Stimulated activated memory B cell treated with anti-CD40 and anti-IgM and Interleukin-4, amounts not matched to agents 10 μg/mL and 1 μg/mL and 100 μg/mL, for 72 hours (primary cell): Measurements from ENCODE around the gene VPS13D.
A peak's percentile ranks its signal among the peaks of the same experiment; 100 is the strongest.

Experiments
- ATAC-seq: fragments of 150-1000 bp; cut with Tn5 transposase; 2 replicates; pipeline ENCODE4 v1.10.0; 2021
- H3K27ac Mint-ChIP-seq: one replicate; pipeline ENCODE4 v1.8.0; 2022; ENCODE audit warnings: mild to moderate bottlenecking, mixed read lengths
- H3K27me3 Mint-ChIP-seq: one replicate; pipeline ENCODE4 v1.8.0; 2022; ENCODE audit warnings: mixed read lengths
- H3K36me3 Mint-ChIP-seq: one replicate; pipeline ENCODE4 v1.8.0; 2022; ENCODE audit warnings: mixed read lengths
- H3K4me1 Mint-ChIP-seq: one replicate; pipeline ENCODE4 v1.8.0; 2022; ENCODE audit warnings: mixed read lengths
- H3K4me3 Mint-ChIP-seq: one replicate; pipeline ENCODE4 v1.8.0; 2022; ENCODE audit warnings: mild to moderate bottlenecking, moderate library complexity, mixed read lengths
- H3K9me3 Mint-ChIP-seq: one replicate; pipeline ENCODE4 v1.8.0; 2022; ENCODE audit warnings: mixed read lengths

VPS13D gene

DNA sequence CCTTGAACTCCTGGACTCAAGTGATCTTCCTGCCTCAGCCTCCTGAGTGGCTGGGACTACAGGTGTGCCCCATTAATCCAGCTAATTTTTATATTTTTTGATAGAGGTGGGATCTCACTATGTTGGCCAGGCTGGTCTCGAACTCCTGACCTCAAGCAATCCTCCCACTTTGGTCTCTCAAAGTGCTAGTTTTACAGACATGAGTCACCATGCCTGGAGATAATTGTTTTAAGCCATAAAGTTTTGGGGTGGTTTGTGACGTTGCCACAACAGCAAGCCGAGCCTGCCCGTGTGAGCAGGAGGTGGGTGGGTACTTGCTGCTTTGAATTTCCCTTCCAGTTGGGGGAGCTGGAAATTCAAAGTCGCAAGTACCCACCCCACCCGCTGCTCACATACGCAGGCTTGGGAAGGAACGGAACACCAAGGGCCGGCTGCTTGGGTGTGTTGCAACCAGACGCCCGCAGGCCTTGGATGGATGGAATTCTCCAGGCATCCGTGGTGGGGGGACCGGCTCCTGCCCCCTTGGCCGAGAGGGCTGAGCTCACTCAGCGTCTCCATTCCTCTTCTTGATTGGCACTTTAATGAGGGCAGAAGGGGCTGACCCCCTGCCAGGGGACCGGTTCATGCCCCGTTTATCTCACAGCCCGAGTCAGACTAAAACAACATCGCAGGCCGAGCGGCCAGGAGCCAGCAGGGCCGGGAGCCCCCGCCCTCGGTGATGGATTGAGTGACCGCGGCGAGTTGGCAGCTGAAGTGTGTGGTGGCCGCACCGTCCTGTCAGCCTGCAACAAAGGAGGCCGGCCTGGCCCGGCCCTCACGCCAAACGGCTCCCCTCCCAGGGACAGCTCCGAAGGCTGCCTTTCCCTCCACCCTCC lies 310.1 kb downstream of the VPS13D start:
- peak; percentile 16 for ATAC-seq
- peaks cover 24% of the 10 kb centered on the region for H3K36me3 Mint-ChIP-seq
- H3K4me3 Mint-ChIP-seq: no peak overlapping the region
- peaks cover 19% of the 10 kb centered on the region for H3K9me3 Mint-ChIP-seq
- no peaks in the 10 kb centered on the region for H3K4me1 Mint-ChIP-seq
- peaks cover 11% of the 10 kb centered on the region for H3K27me3 Mint-ChIP-seq
- H3K27ac Mint-ChIP-seq: no peak overlapping the region

DNA sequence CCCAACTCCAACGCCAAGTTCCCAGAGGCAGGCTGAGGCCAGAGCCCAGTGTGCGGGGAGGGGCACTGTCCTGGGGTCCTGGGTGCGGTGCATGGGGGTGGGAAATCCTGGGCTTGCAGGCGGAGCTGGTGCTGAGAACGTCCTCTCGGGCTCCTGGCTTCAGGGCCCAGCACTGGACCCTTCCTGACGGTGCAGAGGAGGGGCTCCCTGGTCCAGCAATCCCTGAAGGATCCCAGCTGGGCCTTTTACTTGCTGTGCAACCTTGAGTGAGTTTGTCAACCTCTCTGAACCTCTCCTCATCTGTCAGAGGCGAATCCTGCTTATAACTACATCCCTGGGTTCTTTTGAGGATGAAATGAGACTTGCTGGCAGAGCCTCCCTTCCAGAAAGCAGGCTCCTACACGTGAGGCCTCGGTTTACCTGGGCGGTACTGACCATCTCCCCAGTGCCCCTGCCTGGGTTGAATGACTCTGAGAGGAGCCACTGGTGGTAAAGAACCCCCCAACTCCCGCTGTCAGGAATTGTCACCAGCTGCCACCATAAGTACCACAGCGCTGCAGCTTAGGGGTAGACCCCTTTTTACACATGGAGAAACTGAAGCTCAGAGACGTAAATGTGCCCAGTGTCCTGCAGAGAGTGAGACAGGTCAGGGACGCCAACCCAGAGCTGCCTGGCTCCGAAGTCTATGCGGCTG lies 310.9 kb downstream of the VPS13D start:
- Mint-ChIP-seq H3K27me3 (peaks cover 11% of the 10 kb centered on the region), H3K4me1 (no peaks in the 10 kb centered on the region), H3K27ac (no peak overlapping the region)

DNA sequence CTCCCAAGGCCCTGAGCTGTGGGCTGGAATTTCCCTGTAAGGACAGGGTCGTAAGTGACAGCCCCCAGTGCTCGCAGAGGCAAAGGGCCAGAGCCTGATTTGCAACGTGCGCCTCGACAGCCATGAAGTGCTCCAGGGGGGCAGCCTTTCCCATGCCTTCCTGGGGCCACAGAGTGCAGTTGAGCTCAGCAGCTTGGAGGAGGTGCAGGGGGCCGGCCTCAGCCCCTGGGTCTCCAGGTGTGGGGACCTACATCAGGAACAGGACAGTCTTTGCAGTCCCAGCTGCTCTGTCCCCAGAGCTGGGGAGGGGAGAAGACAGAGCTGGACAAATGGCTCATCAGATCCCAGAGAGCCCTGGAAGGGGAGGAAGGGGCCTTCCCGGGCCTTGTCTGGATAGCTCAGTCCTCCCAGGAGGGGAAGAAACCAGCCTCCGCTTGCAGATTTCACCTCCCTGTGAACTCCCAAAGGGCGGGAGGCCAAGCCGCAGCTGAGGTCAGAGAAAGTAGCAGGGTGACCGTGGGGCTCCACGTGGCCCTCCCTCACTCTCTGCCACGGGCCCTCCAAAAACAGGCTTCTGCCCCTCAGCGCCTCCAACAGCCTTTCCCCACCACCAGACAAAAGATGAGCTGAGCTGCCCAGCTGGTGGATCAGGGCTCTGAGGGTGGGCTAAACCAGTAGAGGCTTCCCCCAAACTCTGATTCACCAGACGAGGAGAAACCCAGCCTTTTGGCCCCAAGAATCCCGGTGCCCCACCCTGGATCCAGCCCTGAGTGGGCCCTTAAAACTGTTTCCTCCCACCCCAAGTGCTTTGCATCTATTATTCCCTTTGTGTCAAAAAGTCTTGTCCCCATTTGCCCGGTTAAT lies 311.7 kb downstream of the VPS13D start:
- H3K36me3 Mint-ChIP-seq: peaks cover 13% of the 10 kb centered on the region
- H3K4me3 Mint-ChIP-seq: no peak overlapping the region
- H3K4me1 Mint-ChIP-seq: no peaks in the 10 kb centered on the region
- H3K27ac Mint-ChIP-seq: no peak overlapping the region
- H3K27me3 Mint-ChIP-seq: peaks cover 11% of the 10 kb centered on the region
- peaks cover 8% of the 10 kb centered on the region for H3K9me3 Mint-ChIP-seq
- ATAC-seq: no peak

More for the DNA sequence above, 310.9 kb downstream of the VPS13D start:
- H3K36me3 Mint-ChIP-seq: peaks cover 18% of the 10 kb centered on the region
- no peak overlapping the region for H3K4me3 Mint-ChIP-seq
- H3K9me3 Mint-ChIP-seq: peaks cover 14% of the 10 kb centered on the region
- no peak for ATAC-seq

DNA sequence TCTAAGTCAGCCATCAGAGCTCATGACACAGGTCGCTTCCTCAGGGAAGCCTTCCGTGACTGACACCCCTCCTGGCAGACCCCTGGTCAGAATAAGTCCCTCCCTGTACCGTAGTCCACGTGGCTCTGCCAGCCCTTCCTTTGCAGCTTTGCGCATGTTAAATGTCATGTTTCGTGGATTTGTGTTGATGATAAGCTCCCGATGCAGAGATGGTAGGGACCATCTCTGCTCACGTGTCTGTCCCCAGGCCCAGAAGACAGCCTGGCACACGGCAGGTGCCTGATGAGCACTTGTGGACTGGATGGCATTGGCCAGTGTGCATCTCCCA lies 312.3 kb downstream of the VPS13D start:
- Mint-ChIP-seq H3K27me3 (peaks cover 11% of the 10 kb centered on the region), H3K9me3 (peaks cover 7% of the 10 kb centered on the region), H3K4me3 (no peak overlapping the region), H3K4me1 (no peaks in the 10 kb centered on the region), H3K27ac (no peak overlapping the region), H3K36me3 (peaks cover 8% of the 10 kb centered on the region)
- no peak for ATAC-seq

DNA sequence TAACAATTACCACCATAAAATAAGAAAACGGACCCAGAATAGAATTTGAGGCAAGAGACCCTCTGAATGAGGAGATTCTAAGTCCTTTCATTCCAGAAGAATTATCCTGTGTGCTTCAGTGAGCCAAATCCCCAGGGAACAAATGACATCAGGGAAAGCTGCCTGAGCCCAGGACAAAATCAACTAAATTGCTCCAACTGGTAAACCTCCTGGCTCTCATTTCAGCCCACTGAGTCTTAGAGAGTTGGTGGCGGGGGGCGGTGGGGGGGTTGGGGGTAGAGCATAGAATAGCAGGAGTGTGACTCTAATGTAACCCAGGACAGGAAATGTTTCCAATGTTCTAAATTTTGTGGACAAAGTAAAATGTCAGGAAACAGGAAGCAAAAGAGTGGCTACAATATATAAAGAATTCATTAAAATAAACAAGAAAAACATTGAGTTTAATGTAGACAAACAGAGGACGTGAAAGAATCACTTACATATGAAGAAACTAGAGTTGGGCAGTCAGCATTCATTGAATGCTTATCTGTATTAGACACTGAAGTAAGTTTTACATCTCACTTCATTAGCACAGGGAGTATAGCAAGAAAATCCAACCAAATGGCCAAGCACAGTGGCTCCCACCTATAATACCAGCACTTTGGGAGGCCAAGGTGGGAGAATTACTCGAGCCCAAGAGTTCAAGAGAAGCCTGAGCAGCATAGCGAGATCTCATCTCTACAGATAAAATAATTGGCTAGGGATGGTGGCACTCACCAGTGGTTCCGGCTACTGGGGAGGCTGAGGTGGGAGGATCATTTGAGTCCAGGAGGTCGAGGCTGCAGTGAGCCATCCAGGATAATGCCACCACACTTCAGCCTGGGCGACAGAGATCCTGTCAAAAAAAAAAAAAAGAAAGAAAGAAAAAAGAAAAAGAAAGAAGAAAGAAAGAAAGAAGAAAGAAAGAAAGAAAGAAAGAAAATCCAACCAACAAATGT lies 313.1 kb downstream of the VPS13D start:
- Mint-ChIP-seq H3K9me3 (no peaks in the 10 kb centered on the region), H3K36me3 (no peaks in the 10 kb centered on the region), H3K4me3 (no peak overlapping the region), H3K27ac (no peak overlapping the region), H3K4me1 (no peaks in the 10 kb centered on the region), H3K27me3 (peaks cover 19% of the 10 kb centered on the region)
- ATAC-seq: no peak

DNA sequence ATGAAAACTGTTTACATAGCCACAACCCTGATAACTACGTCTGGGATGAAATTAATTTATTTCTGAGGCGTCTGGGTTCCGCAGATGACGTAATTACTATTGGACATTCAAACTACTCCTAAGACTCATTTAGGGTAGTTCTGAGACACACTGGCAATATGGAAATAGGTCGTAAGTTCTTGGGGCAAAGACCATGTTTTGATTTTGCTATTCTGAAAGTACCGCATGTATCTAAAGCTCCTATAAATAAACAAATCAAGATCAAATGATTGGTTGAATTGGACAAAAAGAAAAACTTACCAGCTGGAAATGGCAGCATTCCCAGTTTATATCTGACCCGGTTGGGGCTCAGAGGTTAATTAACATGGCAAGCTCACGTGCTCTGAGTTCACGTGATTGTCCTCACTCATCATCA lies 313.9 kb downstream of the VPS13D start:
- Mint-ChIP-seq H3K27me3 (peaks cover 23% of the 10 kb centered on the region), H3K4me1 (no peaks in the 10 kb centered on the region), H3K27ac (no peak overlapping the region), H3K4me3 (no peak overlapping the region), H3K36me3 (no peaks in the 10 kb centered on the region), H3K9me3 (no peaks in the 10 kb centered on the region)
- no peak for ATAC-seq

DNA sequence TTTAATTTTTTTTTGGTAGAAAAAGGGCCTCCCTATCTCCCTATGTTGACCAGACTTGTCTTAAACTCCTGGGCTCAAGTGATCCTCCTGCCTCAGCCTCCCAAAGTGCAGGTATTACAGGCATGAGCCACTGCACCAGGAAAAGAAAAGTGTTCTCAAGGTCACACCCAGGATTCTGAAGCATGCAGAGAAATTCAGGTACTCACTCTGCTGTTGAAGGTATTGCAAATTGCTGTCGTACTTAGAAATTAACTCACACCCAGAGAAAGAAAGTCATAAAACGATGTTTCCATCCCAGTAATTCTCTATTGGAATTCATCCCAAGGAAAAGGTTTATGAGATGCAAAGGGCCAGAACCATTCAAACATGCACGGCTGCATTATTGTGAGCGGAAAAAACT lies 314.5 kb downstream of the VPS13D start:
- Mint-ChIP-seq H3K4me3 (no peak overlapping the region), H3K9me3 (no peaks in the 10 kb centered on the region), H3K36me3 (no peaks in the 10 kb centered on the region), H3K4me1 (no peaks in the 10 kb centered on the region), H3K27ac (no peak overlapping the region), H3K27me3 (peaks cover 23% of the 10 kb centered on the region)
- no peak for ATAC-seq

DNA sequence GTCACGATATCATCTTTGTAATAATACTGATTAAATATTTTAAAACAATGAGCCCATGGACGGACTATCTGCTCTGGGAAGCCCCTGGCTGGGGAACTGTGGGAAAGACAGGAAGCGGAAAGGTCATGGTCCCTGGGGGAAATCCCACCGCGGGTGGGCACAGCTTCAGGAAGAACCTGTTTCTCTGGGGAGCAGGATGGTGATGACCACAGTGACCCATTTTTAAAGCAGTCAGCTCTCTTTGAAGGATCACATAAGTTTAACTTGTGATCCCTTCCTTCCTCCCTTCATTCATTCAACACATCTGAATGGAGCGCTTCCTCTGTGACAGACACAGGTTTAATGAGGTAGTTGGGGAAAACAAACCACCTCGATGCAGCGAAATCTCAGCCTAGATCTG lies 315.2 kb downstream of the VPS13D start:
- no peaks in the 10 kb centered on the region for H3K36me3 Mint-ChIP-seq
- H3K4me3 Mint-ChIP-seq: no peak overlapping the region
- no peak overlapping the region for H3K27ac Mint-ChIP-seq
- no peaks in the 10 kb centered on the region for H3K4me1 Mint-ChIP-seq
- peaks cover 23% of the 10 kb centered on the region for H3K27me3 Mint-ChIP-seq
- no peaks in the 10 kb centered on the region for H3K9me3 Mint-ChIP-seq
- no peak for ATAC-seq

DNA sequence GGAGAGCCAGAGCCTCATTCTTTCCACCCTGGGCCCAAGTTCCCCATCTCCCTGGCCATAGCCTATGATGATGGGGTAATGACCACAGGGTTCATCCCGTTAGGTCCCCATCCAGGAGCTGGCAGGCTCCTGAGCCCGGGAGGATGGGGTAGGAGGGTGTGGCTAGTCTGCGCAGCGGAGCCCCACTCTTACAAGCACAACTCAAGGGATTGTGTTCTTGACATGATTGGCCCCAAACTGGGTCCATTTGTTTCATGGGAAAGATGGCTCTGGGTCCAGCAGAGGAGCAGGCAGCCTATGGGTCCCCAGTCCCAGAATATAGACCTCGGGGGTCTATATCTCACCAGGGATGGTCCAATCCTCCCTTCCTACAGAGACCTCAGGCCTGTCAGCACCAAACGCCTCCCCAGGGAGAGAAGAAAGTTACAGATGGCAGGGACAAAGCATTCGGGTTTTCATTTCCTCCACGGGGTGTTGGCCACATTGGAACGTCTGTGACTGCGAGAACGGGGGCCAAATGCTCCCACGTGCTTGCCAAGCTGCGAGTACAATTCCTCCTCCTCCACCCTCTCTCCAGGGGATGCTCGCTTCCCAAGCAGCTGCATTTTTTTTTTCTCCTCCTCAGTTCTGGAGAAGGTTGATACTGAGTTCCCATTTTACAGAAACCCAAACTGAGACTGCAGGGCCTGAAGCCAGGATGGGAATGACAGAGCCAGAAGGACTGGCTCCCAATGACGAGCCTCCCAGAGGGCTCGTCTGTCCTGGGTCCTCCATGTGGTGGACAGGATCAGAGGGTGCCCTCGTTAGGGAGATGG lies 317.1 kb downstream of the VPS13D start:
- no peaks in the 10 kb centered on the region for H3K9me3 Mint-ChIP-seq
- ATAC-seq: no peak
- H3K4me1 Mint-ChIP-seq: no peaks in the 10 kb centered on the region
- peaks cover 18% of the 10 kb centered on the region for H3K27me3 Mint-ChIP-seq
- no peak overlapping the region for H3K27ac Mint-ChIP-seq
- no peaks in the 10 kb centered on the region for H3K36me3 Mint-ChIP-seq
- H3K4me3 Mint-ChIP-seq: no peak overlapping the region

DNA sequence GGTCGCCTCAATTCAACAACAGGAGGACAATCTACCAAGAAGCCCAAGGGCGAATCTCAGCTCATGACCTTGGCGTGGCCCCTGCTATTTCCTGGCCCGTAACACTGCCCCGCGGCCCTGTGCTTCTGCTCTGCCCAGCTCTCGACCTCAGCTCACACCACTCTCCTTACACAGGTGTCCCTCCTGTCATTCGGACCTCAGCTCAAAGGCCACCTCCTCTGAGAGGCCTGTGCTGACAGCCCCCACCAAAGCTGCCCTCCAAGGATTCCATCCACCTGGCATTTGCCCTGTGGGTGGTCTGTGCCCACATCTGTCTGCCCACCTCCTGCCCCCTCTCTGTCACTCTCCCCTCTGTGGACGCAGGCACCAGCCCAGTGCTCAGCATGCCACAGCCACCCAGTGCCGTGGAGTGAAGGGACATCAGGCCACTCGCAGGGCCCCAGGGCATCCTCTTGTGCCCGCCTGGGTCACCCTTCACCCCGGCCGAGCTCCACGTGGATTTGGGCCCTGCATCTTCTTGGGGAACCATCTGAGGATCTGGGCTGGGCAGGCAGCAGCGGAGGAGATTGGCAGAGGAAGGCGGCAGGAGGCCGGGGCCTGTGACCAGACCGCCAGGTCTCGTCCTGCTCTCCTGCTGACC lies 317.9 kb downstream of the VPS13D start:
- Mint-ChIP-seq H3K4me3 (no peak overlapping the region), H3K27ac (no peak overlapping the region), H3K36me3 (no peaks in the 10 kb centered on the region), H3K4me1 (no peaks in the 10 kb centered on the region), H3K9me3 (no peaks in the 10 kb centered on the region), H3K27me3 (peaks cover 13% of the 10 kb centered on the region)
- ATAC-seq: no peak

DNA sequence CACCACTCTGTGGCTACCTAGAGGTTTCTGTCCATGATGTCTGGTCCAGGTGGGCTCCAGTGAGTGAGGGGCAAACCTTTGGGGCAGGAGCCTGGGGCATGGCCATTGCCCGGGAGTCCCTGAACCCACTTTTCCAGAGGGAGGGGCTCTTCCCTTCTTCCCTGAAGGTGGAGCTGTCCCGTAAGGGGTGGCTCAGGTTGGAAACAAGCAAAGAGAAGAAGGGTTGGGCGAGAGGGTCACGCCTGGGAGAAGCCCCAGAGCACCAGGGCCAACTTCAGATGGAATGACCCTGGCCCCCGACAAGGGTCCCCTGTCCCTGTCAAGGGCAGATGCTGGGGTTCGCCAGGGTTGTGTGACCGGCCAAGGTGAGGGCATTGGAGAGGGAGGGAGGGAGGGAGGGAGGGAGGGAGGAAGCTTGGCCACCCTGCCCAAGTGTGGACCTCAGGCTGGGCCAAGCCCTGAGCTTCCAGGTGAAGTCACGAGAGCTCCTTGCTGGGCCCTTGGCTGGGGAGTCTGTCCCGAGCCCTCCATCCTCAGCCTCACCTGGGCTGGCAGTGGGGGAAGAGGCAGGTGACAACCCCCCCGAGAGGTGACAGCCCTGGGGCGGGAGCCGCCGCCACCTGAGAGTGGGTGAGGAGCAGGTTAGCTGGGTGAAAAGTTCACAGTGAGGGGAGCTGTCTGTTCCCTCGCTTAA lies 318.6 kb downstream of the VPS13D start:
- Mint-ChIP-seq H3K27ac (no peak overlapping the region), H3K36me3 (no peaks in the 10 kb centered on the region), H3K4me1 (no peaks in the 10 kb centered on the region), H3K27me3 (peaks cover 20% of the 10 kb centered on the region), H3K4me3 (no peak overlapping the region), H3K9me3 (no peaks in the 10 kb centered on the region)
- ATAC-seq: no peak

DNA sequence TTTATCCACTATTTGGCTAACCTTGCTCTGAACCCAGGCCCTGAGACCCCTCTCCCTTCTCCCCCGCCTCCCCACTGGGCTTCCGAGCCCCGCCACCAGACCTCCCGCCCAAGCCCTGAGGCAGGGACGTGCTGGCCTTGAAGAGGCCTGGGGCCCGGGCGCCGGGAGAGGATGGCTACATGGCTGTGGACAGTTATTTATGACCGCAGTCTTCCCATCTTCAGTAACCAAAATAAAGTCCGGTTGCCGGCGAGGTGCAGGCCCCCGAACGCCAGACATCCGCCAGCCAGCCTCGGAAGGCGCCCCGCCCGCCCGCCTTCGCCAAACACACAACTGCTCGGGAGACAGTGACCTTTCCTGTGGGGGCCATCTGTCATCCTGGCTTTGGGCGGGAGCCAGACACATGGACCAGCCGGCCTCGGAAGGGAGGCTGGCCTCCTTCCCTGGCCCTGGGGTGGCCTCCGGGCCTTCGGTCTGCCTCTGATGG lies 319.2 kb downstream of the VPS13D start:
- no peak for ATAC-seq
- Mint-ChIP-seq H3K27ac (no peak overlapping the region), H3K4me1 (no peaks in the 10 kb centered on the region), H3K27me3 (peaks cover 24% of the 10 kb centered on the region), H3K9me3 (no peaks in the 10 kb centered on the region), H3K36me3 (no peaks in the 10 kb centered on the region), H3K4me3 (no peak overlapping the region)
